Psoas muscle (tissue), 8 donors: ENCODE results near the gene PELI2. TPM values are rescaled to one million over a fixed set of nuclear protein-coding genes. Genes with fewer than 3 reads are reported as not detected.

Experiments
- ATAC-seq, 4 donors: fragments of 200-7000 bp; cut with Tn5 transposase; one replicate each; pipeline ENCODE4 v1.9.1; 2020; ENCODE audit warnings: moderate library complexity in 3 of 4, mild to moderate bottlenecking in 2 of 4
- DNase-seq, 2 donors: peaks; one replicate each; pipeline ENCODE4 v3.0.0-alpha.2; 2020
- H3K27ac ChIP-seq: fragments of 200-600 bp; one replicate; pipeline ENCODE4 v1.8.0; 2022
- H3K27me3 ChIP-seq, 3 donors: fragments of 200-600 bp in 1 of 3; one replicate each; pipeline versions ENCODE4 v1.6.1 to v1.8.0; 2013 to 2022; ENCODE audit warnings: low read length in 2 of 3, mild to moderate bottlenecking in 2 of 3, moderate library complexity in 1 of 3; ENCODE audit not compliant: insufficient read depth in 3 of 3
- H3K36me3 ChIP-seq, 2 donors: fragments of 200-600 bp in 1 of 2; one replicate each; pipeline versions ENCODE4 v1.6.1 to v1.8.0; 2013 to 2022; ENCODE audit warnings: low read depth in 1 of 2, mild to moderate bottlenecking in 1 of 2, moderate library complexity in 1 of 2; ENCODE audit not compliant: insufficient read depth in 1 of 2
- H3K4me1 ChIP-seq: fragments of 200-600 bp; one replicate; pipeline ENCODE4 v1.8.0; 2022
- H3K4me3 ChIP-seq: fragments of 200-600 bp; one replicate; pipeline ENCODE4 v1.8.0; 2022; ENCODE audit warnings: mild to moderate bottlenecking
- H3K9me3 ChIP-seq: fragments of 200-600 bp; one replicate; pipeline ENCODE4 v1.8.0; 2022
- CTCF ChIP-seq: fragments of 200-600 bp; IDR thresholded peaks from one replicate; pipeline ENCODE4 v1.8.0; 2022; ENCODE audit warnings: antibody characterized with exemption
- WGBS, 3 donors: extraction: QIAGEN DNeasy Blood & Tissue Kit; methylation state at CpG; one replicate each; pipeline versions ENCODE4 v1.1.6 to v1.1.7; 2013; 5-methylcytosine and 5-hydroxymethylcytosine counted together
- intact Hi-C, 2 donors: fragments of 100-400 bp; cut with DNase I; formaldehyde crosslinking; loops; one replicate each; pipeline versions ENCODE4 v1.11.0 to v1.14.2; 2022
- polyA plus RNA-seq, 3 donors: library from polyadenylated mRNA; stranded (reverse); fragments of 200-250 nt; gene quantifications; one replicate each; pipeline ENCODE4 v1.2.3, GENCODE V29; 2013
- total RNA-seq, 4 donors: library from RNA; stranded (reverse); fragmentation: NEBNext Ultra II Directional in 2 of 4; extraction: Animal tissue kit (Norgen Biotek cat#: 25700) in 2 of 4; gene quantifications; one replicate each; pipeline versions ENCODE4 v1.2.1 to v1.2.4, GENCODE V29; 2021 to 2023
- donor health status: healthy with polysubstance abuse.
- donor health status: DM: no; HTN: no; CAD: no; lungs with moderate emphysema.
- donor health status: Bipolar disorder and iron deficiency.
- donor health status: healthy.
- donor health status: DM: yes; HTN: yes; CAD: no.
- donor health status: DM: no; HTN: no; CAD: no.
- donor health status: DM: no; HTN: no; CAD: no.
- donor health status: DM: yes; HTN: yes; CAD: no.

PELI2 gene
- total and polyA plus RNA-seq, 7 donors: 0.44 to 2.9 (median 1.9) TPM

GRCh38 chr14:56082880-56083279, 35.3 kb upstream of the PELI2 start:
- DNase-seq (no peak), ATAC-seq (no peak)
- intact Hi-C loops: no loop called here
- no peaks in the 10 kb centered on the region for H3K4me1 ChIP-seq
- WGBS, 3 donors: 69 to 76% (median 72%) methylated on average over 2 of the region's 2 CpGs
- no peak overlapping the region for H3K27ac ChIP-seq
- no peak for TF ChIP-seq CTCF
- H3K4me3 ChIP-seq: no peak overlapping the region
- no peaks in the 10 kb centered on the region for H3K9me3 ChIP-seq
- peaks cover 0 to 5% (median 2%) of the 10 kb centered on the region in 3 donors for H3K27me3 ChIP-seq
- H3K36me3 ChIP-seq: no peaks in the 10 kb centered on the region

GRCh38 chr14:56085471-56085870, 32.7 kb upstream of the PELI2 start:
- Histone ChIP-seq H3K4me1 (no peaks in the 10 kb centered on the region), H3K27me3 (peaks cover 0 to 8% (median 2%) of the 10 kb centered on the region in 3 donors), H3K4me3 (no peak overlapping the region), H3K9me3 (no peaks in the 10 kb centered on the region), H3K36me3 (no peaks in the 10 kb centered on the region), H3K27ac (no peak overlapping the region)
- TF ChIP-seq CTCF: no peak
- intact Hi-C loops: no loop called here
- no peak for DNase-seq
- ATAC-seq: no peak
- 82 to 94% (median 84%) methylated on average over 4 of the region's 4 CpGs for WGBS, 3 donors

GRCh38 chr14:56087671-56088471, 30.3 kb upstream of the PELI2 start:
- DNase-seq (no peak), ATAC-seq (no peak)
- TF ChIP-seq CTCF: no peak
- H3K27ac ChIP-seq: no peak overlapping the region
- H3K27me3 ChIP-seq: peaks cover 0 to 3% (median 2%) of the 10 kb centered on the region in 3 donors
- no peaks in the 10 kb centered on the region for H3K4me1 ChIP-seq
- WGBS, 3 donors: 52 to 58% (median 54%) methylated on average over 11 of the region's 11 CpGs
- intact Hi-C loops: no loop called here
- no peaks in the 10 kb centered on the region for H3K9me3 ChIP-seq
- H3K36me3 ChIP-seq: no peaks in the 10 kb centered on the region
- H3K4me3 ChIP-seq: no peak overlapping the region

- Histone ChIP-seq H3K36me3 (no peaks in the 10 kb centered on the region), H3K4me3 (no peak overlapping the region), H3K27me3 (peaks cover 0 to 3% (median under 1%) of the 10 kb centered on the region in 3 donors), H3K9me3 (no peaks in the 10 kb centered on the region), H3K27ac (no peak overlapping the region), H3K4me1 (no peaks in the 10 kb centered on the region)
- 21 to 36% (median 29%) methylated on average over 3 of the region's 3 CpGs for WGBS, 3 donors
- no peak for TF ChIP-seq CTCF
- intact Hi-C loops: no loop called here
- no peak for ATAC-seq
- DNase-seq: no peak
These were observed 29.3 kb upstream of the PELI2 start for GRCh38 chr14:56088941-56089340.
